NCI-H748 treated with DMSO at 0.1 percent for 48 hours (cell line): ENCODE measurements around the gene GTF2F2.
"Not testable (repeated sequence)": the region's sequence is repeated elsewhere in the genome, so short reads cannot be mapped to it uniquely, and the experiment has no call there.

ENCODE experiments used
- DNase-seq: peaks from one replicate; lab custom pipeline; 2025; lab: John Stamatoyannopoulos, UW

GTF2F2 gene

DNA sequence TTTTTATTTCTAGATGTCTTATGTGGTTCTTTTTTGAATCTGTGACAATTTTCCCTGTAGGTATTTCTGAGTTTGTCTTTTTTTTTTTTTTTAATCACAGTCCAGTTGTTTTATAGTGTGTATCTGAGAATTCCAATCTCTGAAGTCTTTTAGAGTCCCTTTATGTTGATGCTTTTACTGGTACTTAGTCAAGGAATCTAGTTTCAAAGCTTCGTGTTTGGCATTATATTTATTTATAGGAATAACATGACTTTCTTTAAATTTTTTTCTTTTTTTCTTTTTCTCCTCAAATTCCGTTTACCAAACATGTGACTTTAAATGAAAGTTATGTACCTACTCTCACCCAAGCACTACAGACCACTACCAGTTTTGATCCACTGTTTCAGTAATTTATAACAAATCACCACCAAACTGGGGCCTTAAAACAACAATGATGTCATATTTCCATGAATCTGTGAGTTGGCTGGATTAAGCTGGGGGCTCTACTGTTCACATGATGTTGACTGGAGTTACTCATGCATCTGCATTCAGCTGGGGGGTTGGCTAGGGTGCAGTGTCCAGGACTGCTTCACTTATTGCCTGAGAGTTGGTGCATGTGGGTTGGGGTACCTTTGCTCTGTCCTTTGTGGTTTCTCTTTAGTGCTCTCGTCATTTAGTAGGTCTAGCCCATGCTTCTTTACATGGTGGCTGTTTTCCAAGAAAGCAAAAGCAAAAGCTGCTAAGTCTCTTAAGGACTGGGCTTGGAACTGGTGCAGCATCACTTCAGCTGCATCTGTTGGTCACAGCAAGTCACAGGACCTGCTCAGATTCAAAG, 58.2 kb downstream of the GTF2F2 start:
- DNase-seq = no peak

DNA sequence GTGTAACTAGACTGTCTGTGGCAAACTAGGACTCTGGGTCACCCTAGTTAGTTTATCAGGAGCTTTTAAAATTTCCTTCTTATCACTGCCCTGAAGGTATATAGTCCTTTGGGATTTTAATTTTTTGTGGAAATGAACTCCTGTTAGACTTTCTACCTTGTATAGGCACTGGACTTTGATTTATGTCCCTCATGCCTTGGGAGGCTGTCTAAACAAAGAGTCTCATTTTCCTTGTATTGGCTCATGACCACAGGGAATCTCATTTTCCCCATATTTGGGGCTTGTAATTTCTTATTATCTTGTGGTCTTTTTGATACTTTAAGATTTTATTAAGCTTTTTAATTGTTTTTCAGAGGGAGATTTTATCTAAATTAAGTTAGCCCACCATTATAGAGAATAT, 59.1 kb downstream of the GTF2F2 start:
- no peak for DNase-seq

DNA sequence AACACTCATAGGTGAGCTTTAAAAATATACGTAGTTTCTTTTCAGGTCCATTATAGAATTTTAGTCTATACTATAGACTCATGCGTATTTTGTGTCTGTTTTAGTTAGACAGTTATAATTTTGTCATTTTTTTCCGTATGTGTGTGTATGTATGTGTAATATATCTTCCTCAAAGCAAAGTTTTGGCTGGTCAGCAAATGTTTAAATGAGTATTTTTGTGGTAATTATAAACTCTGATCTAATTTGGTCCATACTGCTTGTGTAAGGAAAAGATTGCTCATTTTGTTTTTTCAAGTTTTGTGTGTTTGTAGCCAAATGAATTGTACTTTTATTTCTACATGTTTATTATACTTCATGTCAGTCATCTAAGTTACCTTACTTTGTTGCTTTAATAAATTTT, 60.0 kb downstream of the GTF2F2 start:
- no peak for DNase-seq

DNA sequence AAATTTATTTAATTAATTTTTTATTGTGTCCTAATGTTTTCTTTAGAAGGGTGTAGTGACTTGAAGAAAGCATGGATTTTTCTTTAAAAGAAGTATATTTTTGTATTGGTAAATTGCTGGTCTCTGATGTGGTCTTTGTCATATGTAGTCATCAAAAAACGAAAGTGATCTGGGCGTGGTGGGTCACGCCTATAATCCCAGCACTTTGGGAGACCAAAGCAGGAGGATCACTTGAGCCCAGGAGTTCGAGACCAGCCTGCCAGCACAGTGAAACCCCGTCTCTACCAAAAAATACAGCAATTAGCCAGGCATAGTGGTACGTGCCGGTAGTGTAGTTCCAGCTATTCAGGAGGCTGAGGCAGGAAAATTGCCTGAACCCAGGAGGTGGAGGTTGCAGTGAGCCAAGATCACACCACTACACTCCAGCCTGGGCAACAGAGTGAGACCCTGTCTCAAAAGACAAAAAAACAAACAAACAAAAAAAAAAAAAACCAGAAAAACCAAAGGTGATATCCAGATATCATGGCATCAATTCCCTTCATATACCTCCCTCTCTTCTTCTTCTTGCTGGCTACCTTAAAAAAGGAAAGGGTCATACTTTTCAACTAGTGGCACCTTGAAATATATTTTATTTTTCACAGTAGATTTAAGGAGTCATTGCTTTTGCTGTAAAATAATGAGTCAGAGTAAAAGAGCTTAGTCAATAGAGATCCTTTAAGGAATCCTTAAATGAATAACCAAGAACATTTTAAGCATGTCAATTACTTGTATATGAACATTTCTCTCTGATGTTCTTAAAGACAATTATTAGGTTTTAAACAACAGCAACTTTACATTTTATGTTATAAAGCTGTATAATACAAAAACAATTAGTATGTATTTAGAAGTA, 60.6 kb downstream of the GTF2F2 start:
- no peak for DNase-seq

DNA sequence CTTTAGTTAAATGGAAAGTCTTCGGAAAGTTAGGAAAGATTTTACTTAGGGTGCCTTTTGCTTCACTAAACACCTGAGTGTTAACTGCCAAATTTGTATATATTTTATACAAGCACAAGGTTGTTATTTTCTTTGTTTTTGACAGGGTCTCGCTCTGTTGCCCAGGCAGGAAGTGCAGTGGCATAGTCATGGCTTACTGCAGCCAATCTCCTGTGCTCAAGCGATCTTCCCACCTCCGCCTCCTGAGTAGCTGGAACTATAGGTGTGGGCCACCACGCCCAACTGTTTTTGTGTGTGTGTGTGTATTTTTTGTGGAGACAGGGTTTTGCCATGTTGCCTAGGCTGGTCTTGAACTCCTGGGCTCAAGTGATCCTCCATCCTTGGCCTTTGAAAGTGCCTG, 64.4 kb downstream of the GTF2F2 start:
- DNase-seq = no peak

DNA sequence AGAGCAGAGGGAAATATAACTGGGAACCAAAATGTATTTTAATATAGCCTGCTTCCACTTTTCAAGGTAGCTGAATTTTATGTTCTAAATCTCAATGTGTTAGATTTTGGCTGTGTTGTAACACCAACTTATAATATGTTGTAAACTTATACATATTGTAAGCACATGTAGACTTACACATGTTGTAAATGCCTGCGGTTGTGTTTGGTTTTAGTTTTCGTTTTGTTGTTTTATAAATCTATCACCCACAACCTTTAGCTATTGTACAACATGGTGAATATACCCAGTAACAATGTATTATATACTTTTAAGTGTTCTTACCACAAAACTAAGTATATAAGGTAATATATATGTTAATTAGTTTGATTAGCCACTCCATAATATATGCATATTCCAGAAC, 65.0 kb downstream of the GTF2F2 start:
- no peak for DNase-seq

DNA sequence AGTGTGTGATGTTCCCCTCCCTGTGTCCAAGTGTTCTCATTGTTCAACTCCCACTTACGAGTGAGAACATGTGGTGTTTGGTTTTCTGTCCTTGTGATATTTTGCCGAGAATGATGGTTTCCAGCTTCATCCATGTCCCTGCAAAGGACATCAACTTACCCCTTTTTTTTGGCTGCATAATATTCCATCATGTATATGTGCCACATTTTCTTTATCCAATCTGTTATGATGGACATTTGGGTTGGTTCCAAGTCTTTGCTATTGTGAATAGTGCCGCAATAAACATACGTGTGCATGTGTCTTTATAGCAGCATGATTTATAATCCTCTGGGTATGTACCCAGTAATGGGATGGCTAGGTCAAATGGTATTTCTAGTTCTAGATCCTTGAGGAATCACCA, 68.8 kb downstream of the GTF2F2 start:
- DNase-seq = not testable (repeated sequence)

DNA sequence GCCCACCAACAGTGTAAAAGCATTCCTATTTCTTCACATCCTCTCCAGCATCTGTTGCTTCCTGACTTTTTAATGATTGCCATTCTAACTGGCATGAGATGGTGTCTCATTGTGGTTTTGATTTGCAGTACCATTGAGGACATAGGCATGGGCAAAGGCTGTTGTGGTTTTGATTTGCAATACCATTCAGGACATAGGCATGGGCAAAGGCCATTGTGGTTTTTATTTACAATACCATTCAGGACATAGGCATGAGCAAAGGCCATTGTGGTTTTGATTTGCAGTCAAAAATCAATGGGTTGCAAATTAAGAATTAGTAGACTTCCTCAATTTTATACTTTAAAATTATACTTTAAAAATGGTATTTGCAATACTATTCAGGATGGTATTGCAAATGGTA, 69.2 kb downstream of the GTF2F2 start:
- not testable (repeated sequence) for DNase-seq

DNA sequence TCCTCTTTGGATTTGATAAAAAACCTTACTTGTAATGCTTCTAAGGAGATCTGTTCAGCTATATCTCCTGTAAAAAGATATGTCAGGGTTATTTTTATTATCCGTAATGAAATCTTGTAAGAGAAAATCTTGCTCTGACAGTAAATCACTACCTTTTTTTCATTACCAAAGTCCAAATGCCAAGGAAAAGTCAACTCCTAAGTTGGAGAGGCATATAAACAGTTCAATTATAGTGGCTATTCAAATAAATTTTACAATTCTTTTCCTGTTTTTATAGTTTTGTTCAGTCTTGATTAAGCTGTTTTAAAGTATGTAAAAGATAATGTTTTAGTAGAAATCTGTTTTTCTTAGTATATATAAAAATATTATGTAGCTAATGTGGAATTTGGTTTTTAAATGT, 71.6 kb downstream of the GTF2F2 start:
- no peak for DNase-seq

DNA sequence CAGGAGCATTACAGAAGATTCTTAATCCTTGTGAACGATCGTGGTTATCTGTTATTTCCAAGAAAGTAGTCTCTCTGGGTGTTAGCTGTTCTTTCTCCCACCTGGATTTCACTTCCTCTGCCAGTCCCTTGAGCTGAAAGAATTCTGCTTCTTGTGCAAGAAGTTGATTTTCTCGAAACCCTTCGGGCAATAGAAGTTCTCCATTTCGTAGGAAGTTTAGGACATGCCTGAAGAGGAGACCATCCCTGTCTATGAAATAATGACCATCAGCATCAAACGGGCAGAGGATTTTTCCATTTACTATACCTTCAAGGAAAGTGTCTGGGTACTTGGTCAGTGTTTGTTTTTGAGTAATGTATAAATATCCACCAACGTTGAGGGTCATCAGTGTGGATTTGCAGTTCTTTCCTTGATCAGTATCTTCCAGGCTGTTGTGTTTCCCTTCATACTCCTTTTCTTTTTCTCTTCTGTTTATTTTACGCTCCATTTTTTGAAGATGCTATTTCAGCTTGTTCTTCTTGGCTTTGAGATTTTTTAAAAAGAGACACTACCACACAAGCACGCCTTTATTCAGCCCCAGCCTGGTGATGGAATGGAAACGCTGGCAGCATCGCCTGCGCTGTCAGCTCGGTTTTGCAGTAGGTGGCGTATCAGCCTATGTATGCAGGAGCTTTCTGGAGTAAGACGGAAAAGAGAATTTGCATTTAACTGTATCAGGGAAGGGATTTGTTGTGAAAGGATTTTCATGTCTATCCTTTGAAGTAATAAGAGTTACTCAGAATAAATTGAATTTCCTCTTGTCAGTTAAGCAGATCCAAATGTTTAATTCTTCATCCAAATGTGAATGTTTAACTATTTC, 74.0 kb downstream of the GTF2F2 start:
- no peak for DNase-seq

DNA sequence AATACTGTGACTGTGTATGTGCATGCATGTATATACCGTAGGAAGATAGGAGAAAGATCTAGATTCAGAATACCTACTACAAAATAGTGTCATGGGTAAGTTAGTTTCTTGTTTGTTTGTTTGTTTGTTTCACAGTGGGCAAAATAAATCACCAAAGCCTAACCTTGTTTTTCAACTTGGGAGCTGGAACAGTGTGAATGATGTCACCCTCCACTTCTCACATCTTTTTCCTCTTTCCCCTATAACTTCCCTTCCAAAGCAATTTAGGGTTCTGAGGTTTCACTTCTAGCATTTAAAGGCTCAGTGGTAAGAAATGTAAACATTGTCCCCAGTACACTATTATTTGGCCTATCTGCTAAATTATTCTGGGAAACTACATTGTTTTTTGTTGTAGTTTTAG, 75.1 kb downstream of the GTF2F2 start:
- DNase-seq = no peak

DNA sequence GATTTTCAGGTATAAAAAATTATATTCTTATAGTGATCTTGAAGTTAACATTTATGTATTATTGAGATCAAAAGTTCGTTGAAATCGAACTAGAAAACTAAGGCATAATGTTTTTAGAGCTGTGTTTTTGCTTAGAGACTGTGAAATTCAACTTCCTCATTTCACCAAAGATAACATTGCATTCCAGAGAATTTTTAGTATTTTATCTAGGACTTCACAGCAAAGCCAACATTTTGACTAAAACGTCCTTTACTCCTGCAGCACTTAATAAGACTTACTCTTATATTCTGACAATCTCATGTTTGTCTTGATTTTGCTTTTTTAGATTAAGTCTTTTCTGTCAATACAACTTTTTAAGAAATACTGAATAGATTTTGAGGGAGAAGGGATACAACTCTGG, 75.8 kb downstream of the GTF2F2 start:
- DNase-seq = no peak

DNA sequence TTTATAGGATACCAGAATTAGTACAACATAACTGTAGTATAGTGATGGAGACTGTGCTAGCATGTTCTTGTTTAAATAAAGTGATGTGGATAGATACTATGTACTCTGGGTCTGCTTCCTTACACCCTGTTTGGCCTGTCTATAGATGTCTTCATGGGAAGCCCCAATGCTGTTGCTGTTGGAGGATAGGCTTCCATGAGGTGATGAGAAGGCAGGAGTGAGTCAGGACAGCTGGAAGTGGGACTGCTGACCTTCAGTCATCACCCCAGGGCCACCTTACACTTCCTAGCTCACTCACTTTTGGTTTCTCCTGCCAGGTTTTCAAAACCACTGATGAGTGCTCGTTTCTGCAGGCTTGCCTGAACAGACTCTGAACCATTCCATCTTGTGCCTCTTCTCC, 76.3 kb downstream of the GTF2F2 start:
- DNase-seq = no peak

DNA sequence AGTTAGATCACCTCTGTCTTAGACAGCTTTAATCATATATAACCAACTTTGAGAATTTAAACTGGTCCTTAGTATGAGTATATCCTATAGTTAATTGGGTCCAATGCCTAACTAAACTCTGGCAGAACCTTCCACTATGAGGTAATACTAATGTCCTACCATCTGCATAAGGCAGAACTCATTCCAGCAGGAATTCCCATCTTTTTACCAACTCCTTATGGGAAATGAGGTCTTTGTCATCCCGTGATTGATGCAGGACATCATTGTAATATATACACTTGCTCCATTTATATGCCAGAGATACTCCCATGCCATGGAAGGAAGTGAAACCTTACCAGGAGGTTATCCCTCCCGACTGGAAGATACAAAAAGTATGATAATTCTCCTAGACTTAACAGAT, 77.7 kb downstream of the GTF2F2 start:
- no peak for DNase-seq

DNA sequence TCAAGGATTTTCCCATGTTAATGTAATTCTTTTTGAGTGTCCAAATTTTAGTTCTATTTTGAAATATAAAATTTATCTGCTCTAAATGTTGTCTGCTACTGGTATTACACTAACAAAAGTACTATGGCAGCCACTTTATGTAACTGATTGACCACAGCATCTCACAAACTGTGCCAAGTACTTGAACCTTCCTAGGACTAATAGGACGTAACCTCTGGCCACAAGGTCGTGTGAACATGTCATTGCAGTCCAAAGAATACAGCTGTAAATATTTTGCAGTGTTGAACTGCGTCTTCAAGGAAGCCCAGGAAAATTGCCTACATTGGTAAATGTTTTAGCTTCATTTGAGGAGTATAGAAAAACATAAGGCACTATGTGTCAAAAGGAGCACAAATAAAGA, 78.6 kb downstream of the GTF2F2 start:
- DNase-seq = no peak

DNA sequence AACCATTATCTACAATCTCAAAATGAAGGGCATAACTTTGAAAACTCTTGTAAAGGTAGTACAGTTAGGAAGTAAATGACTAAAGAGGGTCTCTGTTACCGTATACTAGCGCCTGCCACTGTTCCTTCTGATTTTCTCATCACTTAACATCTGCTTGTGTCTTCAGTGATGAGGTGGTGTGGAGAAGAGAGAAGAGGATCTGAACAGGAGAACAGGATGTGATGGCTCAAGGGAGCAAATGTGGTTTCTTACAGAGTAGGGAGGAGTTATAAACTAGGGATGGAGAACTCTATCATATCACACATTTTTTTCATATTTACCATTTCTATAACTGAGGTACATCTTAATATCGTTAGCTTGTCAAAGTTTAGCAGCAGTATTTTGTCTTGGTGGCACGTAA, 79.4 kb downstream of the GTF2F2 start:
- no peak for DNase-seq

DNA sequence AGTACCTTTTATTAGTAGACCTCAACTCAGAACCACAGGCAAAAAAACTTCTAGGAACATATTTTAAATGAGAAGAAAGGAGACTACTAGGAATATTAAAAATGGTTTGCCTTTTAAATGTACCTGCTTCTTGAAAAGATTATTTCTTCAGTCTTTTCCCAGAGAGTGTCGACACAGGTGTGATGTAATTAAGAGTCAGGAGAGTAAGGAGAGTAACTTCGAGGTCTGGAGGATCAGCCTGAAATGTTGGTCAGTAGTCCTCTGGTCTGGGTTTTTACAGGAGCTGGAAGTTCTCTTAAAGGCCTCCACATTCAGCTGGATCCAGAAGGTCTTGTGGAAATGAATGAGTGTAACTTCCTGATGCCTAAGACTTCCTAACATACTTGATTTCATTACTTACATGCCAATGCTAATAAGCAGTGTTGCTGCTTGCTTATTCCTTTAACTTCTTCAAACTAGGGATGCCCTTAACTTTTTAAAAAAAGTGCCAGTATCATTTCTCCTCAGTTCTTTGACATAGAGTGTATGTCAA, 80.5 kb downstream of the GTF2F2 start, which contains the start of gene KCTD4:
Gene KCTD4 (minus strand): TSS at position 345 of the 532 bp plus-strand sequence. CDS start 6,478 bp downstream, outside the sequence.
- DNase-seq = no peak

DNA sequence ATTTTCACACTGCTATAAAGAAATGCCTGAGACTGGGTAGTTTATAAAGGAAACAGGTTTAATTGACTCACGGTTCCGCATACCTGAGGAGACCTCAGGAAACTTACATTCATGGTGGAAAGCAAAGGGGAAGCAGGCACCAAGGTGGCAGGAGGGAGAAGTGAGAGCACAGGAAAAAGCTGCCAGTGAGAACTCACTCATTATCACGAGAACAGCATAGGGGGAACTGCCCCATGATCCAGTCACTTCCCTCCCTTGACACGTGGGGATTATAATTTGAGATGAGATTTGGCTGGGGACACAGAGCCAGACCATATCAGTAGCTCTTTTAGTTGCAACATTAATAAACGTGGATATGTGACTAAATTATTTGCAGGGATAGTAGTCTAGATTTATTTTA, 84.8 kb downstream of the GTF2F2 start:
- no peak for DNase-seq

DNA sequence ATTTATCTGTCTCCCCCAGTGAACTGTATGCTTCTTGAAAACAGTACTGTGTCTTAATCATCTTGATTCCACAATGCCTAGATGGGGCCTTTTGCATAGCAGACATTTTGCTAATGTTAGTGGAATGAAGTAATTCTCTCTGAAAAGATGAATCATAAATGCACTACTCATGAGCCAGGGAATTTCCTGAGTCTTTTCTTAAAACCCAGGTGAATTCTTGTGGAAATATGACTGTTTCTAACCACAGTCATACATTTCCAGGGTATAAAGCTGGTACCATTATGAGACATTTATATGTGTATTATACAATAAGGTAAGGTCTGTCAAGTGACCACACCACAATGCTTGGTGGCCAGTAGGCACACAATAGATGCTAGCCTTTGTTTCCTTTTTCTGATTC, 86.0 kb downstream of the GTF2F2 start:
- DNase-seq = no peak

DNA sequence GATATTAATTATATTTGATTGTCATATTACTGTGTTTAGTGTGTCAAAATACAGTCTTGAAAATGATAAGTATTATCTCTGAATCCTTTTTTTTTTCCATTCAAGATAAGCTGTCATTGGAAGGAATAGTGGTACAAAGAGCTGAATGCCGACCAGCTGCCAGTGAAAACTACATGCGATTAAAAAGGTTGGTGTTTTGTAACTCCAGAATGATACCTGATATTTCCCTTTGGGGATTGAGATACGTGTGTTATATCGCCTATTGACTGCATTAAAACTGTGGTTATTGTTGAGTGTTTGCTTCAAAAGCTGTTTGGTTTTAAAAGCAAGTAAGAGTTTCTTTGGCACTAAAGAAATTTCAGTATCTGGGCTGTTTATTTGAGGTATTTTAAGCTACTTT, 87.0 kb downstream of the GTF2F2 start:
- DNase-seq = no peak

DNA sequence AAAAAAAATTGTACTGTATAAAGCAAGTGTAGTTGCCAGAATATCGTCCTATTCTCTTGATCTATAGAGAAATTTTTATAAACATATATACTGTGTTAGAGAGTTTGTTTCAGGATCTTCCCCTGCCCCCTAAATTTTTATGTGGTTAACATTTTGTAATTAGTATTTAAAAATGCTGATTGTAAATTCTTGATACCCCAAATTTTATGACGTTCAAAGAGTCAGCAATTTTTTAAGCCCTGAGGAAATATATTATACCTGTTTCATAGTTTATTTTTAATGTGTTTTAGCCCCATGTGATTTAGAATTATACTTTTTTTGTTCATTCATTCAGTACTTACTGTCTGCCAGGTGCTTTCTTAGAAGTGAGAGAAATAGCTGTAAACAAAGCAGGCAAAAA, 87.8 kb downstream of the GTF2F2 start:
- DNase-seq = no peak

DNA sequence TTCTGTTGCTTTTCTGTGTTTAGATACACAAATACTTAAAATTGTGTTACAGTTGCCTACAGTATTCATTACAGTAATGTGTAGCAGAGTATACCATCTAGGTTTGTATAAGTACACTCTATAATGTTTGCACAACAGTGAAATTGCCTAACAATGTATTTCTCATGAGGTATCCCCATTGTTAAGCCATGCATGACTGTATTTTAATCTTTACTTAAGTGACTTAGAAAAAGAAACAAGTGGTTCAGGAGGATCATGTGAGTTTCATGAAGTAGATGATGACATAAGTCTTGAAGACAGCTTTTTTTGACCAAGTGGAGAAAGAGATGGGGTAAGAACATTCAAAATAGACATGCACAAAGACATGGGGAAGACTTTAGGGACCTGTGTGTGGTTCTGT, 88.9 kb downstream of the GTF2F2 start:
- no peak for DNase-seq
